ENCODE data around the gene DPH7.
"Not testable (repeated sequence)": the region's sequence is repeated elsewhere in the genome, so short reads cannot be mapped to it uniquely, and the experiment has no call there.

The DPH7 gene

DNA sequence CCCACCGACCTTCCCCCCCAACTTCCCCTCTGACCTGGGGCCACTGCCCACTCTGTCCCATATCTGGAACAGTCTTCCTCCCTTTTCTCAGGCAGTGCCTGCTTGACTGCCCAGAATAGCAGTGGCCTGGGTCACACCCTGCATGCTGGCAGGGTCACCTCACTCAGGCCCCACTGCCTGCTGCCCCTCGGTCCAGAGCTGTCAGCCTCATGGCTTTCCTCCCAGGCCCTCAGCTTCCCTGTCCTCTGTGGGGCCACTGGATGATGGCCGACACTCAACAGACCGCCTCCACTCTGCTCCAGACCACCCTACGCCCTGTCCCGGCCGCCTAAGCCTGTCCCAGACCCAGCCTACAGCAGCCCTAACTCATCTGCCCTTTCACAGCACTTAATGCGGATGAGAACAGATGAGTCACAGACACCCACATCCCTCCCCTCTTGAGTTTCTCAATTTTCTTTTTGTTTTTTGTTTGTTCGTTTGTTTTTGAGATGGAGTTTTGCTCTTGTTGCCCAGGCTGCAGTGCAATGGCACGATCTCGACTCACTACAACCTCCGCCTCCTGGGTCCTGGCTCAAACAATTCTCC lies 34.5 kb downstream of the DPH7 start:
- DNase-seq = peak; percentile 48 to 59 (median 57)

DNA sequence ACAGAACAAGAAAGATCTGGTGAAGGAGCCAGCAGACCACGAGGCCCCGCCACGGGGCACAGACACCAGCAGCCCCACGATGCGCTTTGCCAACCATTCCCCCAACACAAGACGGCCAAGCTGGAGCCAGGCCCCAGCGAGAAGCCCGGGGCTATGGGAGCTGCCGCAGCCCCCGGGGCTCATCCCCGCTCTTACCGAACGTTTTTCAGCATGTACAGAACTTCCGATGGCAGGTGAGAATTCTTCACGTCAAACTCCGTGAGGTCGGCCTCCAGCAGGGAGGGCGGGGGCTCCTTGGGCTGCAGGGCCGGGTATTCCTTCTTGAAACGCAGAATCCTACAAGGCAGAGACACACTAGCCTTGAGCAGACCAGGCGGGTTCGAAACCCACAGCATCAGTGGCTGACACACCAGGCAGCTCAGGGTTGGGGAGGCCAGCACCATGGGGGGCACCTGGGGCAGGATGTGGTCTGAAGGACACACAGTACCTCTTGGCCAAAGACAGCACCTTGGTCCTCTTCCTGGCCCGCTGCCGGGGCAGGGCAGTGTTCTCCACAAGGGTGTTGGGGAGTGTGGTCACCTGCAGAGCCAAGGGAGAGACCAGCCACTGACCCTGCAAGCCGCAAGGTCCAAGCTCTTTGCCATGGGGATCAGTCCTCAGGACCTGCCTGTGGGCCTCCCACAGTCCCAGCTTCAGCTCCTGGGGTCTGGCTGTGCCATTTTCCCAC lies 35.3 kb downstream of the DPH7 start:
- no peak for DNase-seq

GRCh38 chr9:137542486-137542885 lies 36.2 kb downstream of the DPH7 start:
- no peak for DNase-seq

DNA sequence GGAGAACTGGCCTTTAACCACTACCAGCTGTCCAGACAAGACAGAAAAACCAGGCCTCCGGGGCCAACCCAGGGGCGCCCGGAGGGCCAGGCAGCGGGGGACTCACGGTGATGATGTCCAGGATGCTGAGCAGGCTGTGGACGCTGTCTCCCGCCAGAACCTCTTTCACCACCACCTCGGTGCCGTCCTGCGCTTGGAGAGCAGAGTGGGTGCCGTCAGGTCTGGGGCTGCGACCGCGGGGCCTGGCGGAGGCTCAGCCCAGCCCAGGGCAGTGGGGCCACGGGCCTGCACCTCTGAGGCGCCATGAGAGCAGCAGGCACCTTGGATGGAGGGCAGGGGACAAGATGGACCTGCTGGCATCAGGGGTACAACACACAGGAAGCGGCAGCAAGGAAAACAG lies 38.2 kb downstream of the DPH7 start:
- no peak for DNase-seq

DNA sequence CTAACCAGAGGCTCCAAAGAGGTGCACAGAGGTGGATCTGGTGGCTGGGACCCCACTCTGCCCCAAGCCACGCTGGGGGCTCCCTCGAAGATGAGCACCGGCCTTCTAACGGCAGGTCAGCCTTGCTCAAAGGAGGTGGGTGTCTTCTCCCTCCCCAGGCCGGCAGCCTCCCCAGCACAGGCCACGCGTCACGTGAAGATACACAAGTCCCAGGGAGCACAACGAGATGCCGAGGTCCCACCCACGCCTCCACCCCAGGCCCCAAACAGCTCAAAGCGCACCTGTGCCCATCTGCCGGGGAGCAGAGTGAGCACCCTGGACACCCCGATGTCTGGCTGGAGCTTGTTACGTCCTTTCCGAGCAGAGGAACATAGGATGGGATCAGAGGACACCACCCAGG lies 40.7 kb downstream of the DPH7 start:
- DNase-seq = no peak

- not testable (repeated sequence) for DNase-seq
Measured at GRCh38 chr9:137536594-137537131, 42.1 kb downstream of the DPH7 start.

GRCh38 chr9:137535120-137535428 lies 43.7 kb downstream of the DPH7 start:
- DNase-seq = no peak

DNA sequence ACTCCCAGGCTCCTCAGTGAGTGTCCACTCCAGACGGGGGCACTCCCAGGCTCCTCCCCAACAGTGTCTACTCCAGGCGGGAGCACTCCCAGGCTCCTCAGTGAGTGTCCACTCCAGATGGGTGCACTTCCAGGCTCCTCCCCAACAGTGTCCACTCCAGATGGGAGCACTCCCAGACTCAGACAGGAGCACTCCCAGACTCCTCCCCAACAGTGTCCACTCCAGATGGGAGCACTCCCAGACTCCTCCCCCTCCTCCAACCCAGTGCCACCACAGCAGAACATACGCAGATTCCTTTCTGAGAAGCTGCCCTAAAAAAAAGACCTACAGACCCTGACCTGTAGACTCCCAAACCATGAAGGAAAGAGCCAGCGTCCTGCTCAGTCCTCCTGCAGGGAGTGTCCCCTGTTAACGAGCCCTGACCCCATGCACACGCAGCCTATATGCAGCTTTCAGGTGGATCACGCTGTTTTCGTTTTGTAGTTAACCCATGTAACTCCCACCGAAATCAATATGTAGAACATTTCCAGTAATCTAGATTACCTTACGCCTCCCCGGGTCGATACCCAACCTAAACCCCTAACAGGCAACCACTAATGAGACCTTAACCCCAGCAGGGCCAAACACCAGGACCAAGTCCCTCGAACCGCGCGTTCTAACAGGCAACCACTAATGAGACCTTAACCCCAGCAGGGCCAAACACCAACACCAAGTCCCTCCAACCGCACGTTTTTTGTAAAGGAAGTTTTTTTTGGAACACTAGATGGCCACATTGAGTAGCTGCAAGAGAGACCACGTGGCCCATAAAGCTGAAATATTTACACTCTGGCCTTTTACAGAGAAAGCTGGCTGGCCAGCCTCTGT lies 44.2 kb downstream of the DPH7 start:
- peak; percentile 61 to 78 (median 72) for DNase-seq

DNA sequence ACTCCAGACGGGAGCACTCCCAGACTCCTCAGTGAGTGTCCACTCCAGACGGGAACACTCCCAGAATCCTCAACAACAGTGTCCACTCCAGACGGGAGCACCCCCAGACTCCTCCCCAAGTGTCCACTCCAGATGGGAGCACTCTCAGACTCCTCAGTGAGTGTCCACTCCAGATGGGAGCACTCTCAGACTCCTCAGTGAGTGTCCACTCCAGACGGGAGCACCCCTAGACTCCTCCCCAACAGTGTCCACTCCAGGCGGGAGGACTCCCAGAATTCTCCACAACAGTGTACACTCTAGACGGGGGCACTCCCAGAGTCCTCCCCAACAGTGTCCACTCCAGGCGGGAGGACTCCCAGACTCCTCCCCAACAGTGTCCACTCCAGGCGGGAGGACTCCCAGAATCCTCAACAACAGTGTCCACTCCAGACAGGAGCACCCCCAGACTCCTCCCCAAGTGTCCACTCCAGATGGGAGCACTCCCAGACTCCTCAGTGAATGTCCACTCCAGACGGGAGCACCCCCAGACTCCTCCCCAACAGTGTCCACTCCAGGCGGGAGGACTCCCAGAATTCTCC lies 45.7 kb downstream of the DPH7 start:
- not testable (repeated sequence) for DNase-seq

GRCh38 chr9:137531099-137531765 lies 47.5 kb downstream of the DPH7 start:
- DNase-seq = no peak

GRCh38 chr9:137530331-137530730 lies 48.4 kb downstream of the DPH7 start:
- DNase-seq = peak; percentile 41 to 54 (median 48)

DNA sequence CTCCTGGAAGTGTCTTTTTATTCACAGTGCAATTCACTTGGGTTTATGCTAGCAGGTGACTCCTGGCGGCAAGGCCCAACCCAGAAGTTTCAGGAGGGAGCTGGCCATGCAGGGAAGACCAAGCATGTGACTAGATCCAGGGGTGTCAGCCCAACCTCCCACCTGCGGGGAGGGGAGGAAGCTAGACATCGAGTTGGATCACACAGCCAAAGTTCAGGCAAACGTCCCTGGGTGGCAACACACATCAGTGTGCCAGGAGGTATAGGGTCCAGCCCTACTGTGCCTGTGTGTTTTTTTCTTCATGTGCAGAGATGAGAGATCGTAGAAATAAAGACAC lies 53.8 kb downstream of the DPH7 start:
- no peak for DNase-seq

DNA sequence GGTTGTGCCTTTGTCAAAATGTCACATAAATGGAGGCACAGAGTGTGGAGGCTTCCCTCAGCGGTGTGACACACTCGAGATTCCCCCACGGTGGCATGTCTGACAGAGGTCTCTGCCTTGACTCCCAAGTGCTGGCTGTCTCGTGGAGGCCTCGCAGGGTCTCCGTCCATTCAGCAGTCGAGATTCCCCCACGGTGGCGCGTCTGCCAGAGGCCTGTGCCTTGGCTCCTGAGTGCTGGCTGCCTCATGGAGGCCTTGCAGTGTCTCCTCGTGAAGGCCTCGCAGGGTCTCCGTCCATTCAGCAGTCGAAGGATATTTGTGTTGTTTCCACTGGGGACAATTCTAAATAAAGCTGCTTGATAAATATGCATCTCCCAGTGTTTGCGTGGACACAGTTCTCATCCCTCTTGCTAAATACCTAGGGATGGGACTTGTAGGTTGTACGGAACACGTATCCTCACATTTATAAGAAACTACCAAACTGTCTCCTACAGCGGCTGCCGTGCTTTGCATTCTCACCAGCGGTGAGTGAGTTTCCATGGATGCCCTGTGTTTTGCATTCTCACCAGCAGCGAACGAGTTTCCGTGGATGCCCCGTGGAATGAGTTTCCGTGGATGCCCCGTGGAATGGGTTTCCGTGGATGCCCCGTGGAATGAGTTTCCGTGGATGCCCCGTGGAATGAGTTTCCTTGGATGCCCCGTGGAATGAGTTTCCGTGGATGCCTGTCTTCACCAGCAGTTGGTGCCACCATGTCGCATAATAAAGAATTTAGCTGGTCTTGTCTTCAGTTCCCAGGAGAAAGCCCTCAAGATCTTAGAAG lies 54.4 kb downstream of the DPH7 start:
- DNase-seq = no peak

DNA sequence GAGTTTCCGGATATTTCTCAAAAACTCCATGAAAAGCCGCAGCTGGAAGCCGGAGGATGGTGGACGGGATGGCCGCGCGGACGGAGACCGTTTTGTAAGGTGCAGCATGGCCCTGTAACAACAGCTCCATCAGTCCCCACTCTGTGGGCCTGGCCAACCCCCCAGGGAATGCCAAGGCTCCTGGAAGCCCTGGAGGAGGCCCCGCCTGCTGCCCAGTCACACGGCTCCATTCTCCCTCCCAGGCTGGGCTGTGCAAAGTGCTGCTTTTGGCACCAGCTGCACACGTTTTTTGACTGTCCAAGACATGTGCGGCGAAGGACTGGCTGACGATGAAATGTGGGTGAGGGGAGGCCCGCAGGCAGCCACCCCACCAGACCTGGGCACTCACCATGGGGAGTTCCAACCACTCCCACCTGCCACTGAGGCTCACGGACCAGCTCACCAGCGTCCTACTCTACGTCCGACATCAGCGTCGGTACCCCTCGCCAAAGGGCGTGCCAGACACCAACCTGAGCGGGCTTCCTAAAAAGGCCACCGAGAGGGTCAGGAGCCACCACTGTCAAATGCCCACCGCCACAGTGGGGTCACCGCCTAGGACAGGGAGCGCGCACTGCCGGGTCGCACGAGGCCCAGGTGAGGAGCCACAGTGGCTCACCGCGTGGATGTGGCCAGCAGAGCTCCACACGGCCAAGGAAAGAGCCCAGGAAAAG lies 55.8 kb downstream of the DPH7 start:
- no peak for DNase-seq

DNA sequence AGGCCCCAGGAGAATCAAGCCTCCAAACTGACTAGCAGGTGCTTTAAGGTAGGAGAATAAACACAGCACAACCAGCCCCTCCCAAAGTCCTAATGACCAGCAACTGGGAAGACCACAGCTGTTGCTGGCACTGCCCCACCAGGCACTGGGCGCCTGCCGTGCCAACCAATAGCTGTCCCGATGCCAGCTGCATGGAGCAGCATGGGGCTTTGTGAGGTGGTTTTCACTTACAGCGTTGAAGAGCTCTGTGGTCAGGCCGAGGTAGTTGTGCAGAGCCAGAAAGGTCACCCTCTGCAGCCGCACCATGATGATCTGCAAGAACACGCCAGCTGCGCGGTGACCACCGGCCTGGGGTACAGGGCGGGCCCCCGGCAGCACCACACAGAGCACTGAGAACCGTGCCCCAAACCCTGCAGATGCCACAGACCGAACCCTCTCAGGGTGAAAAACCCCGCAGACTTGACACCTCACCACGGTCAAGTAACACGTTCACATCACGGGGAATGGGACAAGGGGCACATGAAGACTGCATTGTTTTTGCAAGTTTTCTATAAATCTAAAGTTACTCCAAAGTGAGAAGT lies 57.2 kb downstream of the DPH7 start:
- no peak for DNase-seq

DNA sequence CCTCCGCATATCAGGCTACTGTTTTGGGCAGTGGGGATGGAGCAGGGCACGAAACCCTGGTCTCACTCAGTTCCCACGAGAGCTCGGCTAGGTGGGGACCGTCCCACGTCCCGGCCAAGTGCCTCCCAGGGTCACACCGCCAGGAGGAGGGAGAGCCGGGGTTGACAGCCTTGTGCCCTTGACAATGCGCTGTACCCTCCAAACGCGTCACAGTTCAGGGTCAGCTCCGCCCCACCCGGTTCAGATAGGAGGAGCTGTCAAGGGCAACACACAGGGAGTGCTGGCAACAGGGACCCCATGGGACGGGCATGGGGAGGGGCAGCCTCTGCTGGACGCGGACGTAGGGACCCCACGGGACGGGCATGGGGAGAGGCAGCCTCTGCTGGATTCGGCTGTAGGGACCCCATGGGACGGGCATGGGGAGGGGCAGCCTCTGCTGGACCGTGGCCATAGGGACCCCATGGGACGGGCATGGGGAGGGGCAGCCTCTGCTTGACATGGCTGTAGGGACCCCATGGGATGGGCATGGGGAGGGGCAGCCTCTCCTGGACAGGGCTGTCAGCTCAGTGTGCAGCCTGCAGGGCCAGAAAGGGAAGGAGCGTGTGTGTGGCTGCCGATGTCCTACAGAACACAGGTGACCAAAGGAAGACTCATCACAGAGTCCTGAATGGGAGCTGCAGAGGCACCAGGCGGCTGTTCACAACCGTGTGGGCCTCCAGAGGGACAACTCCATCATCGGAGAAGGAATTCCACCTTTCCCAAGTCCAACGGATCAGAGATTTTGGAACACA lies 57.9 kb downstream of the DPH7 start:
- no peak for DNase-seq

DNA sequence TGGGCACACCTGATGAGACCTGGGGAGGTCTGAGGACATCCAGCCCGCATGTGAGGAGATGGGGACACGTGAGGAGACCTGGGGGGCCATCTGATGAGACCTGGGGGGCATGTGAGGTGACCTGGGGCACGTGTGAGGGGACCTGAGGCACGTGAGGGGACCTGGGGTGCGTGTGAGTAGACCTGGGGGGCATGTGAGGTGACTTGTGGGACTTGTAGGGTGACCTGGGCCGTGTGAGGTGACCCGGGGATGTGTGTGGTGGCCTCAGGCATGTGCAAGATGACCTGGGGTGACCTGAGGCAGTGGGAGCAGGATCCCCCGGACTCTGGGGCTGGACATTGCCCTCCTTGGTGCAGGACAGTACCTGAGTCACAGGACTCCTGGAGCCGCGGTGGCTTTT lies 59.2 kb downstream of the DPH7 start:
- no peak for DNase-seq

- DNase-seq = not testable (repeated sequence)
Measured at GRCh38 chr9:137518661-137519459, 59.9 kb downstream of the DPH7 start.
